A549 (cell line): ENCODE data around the gene RALGPS2. TPM values are rescaled to one million over a fixed set of nuclear protein-coding genes. Genes with fewer than 3 reads are reported as not detected.

Experiments
- ATAC-seq, 2 experiments: fragments of 200-7000 bp in 1 of 2; fragments of >200 bp in 1 of 2; cut with Nextera tagmentation in 1 of 2; cut with Tn5 transposase in 1 of 2; 3 replicates each; pipeline versions ENCODE4 v1.8.0 to v1.9.1; 2018 to 2020; ENCODE audit warnings: mild to moderate bottlenecking in 1 of 2, moderate library complexity in 1 of 2
- CTCF ChIA-PET: fragments of 300-600 bp; sonication (Branson Sonifier 250); formaldehyde crosslinking; extraction: SDS; loops from one replicate; lab custom pipeline; 2021; ENCODE audit warnings: antibody characterized with exemption, inconsistent platforms; lab: Yijun Ruan, JAX
- POLR2A ChIA-PET: fragments of 350-600 bp; formaldehyde crosslinking; extraction: SDS; loops from one replicate; lab custom pipeline; 2021; ENCODE audit warnings: antibody characterized with exemption, inconsistent platforms; lab: Yijun Ruan, JAX
- DNase-seq, 2 experiments: peaks; one replicate each; pipeline versions ENCODE4 v3.0.0 to v3.0.0-alpha.2; 2011 to 2016; ENCODE audit warnings: low read depth in 1 of 2, low spot score in 1 of 2
- FAIRE-seq: peaks from 2 replicates; lab custom pipeline; 2011; peaks lifted over from hg19 to GRCh38; lab: Jason Lieb, UNC
- H3K27ac ChIP-seq, 2 experiments: fragments of >200 bp; sonication (Bioruptor Twin); formaldehyde crosslinking; 3 replicates each; pipeline ENCODE4 v1.5.1; 2016 to 2017
- H3K4me1 ChIP-seq: fragments of >200 bp; sonication (Bioruptor Twin); formaldehyde crosslinking; 3 replicates; pipeline ENCODE4 v1.6.1; 2016
- H3K4me2 ChIP-seq: fragments of >200 bp; sonication (Bioruptor Twin); formaldehyde crosslinking; 3 replicates; pipeline ENCODE4 v1.6.1; 2016
- H3K4me3 ChIP-seq: fragments of >200 bp; sonication (Bioruptor Twin); formaldehyde crosslinking; 3 replicates; pipeline ENCODE4 v1.5.1; 2016
- H3K9me3 ChIP-seq: fragments of >200 bp; sonication (Bioruptor Twin); formaldehyde crosslinking; 3 replicates; pipeline ENCODE4 v1.6.1; 2016
- BHLHE40 ChIP-seq: IDR thresholded peaks from 2 replicates; pipeline ENCODE4 v1.6.1; 2012; ENCODE audit warnings: low read depth, low read length, inconsistent platforms
- CBX8 ChIP-seq: fragments of 200-600 bp; sonication (generic); IDR thresholded peaks from 2 replicates; pipeline ENCODE4 v1.6.1; 2016
- CHD2 ChIP-seq: fragments of 150-350 bp; IDR thresholded peaks from 2 replicates; pipeline ENCODE4 v1.6.1; 2014; ENCODE audit warnings: low read length; ENCODE audit not compliant: partially characterized antibody
- EHF ChIP-seq: fragments of 250-450 bp; sonication (Bioruptor Pico); IDR thresholded peaks from 2 replicates; pipeline ENCODE4 v1.5.0; 2020; ENCODE audit warnings: mild to moderate bottlenecking
- EHMT2 ChIP-seq: fragments of 200-600 bp; sonication (generic); IDR thresholded peaks from 2 replicates; pipeline ENCODE4 v1.6.1; 2016; ENCODE audit warnings: antibody characterized with exemption, low read depth, mild to moderate bottlenecking, moderate library complexity
- EP300 ChIP-seq, 2 experiments: fragments of >200 bp; sonication (Bioruptor Twin); formaldehyde crosslinking; IDR thresholded peaks; 2 replicates in 1 of 2; 3 replicates in 1 of 2; pipeline ENCODE4 v1.6.1; 2016 to 2017
- ESRRA ChIP-seq: fragments of 150-350 bp; IDR thresholded peaks from 2 replicates; pipeline ENCODE4 v1.6.1; 2014; ENCODE audit warnings: mild to moderate bottlenecking, low read length, borderline replicate concordance
- FOXS1 ChIP-seq: fragments of 250-450 bp; sonication (Bioruptor Pico); IDR thresholded peaks from 2 replicates; pipeline ENCODE4 v1.5.0; 2020; ENCODE audit warnings: mild to moderate bottlenecking, moderate library complexity
- HEYL ChIP-seq: fragments of 250-450 bp; sonication (Bioruptor Pico); IDR thresholded peaks from 2 replicates; pipeline ENCODE4 v1.8.0; 2021; ENCODE audit warnings: mild to moderate bottlenecking, moderate library complexity
- HOXA7 ChIP-seq: fragments of 250-450 bp; sonication (Bioruptor Pico); IDR thresholded peaks from 2 replicates; pipeline ENCODE4 v1.5.0; 2020; ENCODE audit warnings: mild to moderate bottlenecking, moderate library complexity
- HOXB5 ChIP-seq: fragments of 250-450 bp; sonication (Bioruptor Pico); IDR thresholded peaks from 2 replicates; pipeline ENCODE4 v1.5.0; 2020; ENCODE audit warnings: mild to moderate bottlenecking, moderate library complexity
- JUN ChIP-seq, 2 experiments: fragments of >200 bp; sonication (Bioruptor Twin); formaldehyde crosslinking; IDR thresholded peaks; 2 replicates in 1 of 2; 3 replicates in 1 of 2; pipeline ENCODE4 v1.6.1; 2016 to 2017
- KDM1A ChIP-seq: fragments of 200-600 bp; sonication (generic); IDR thresholded peaks from 2 replicates; pipeline ENCODE4 v1.6.1; 2016; ENCODE audit warnings: low read depth, mild to moderate bottlenecking
- KDM5A ChIP-seq: fragments of 200-600 bp; sonication (generic); IDR thresholded peaks from 2 replicates; pipeline ENCODE4 v1.6.1; 2016; ENCODE audit warnings: antibody characterized with exemption, mild to moderate bottlenecking
- MAZ ChIP-seq: fragments of 150-350 bp; IDR thresholded peaks from 2 replicates; pipeline ENCODE4 v1.6.1; 2014; ENCODE audit warnings: antibody characterized with exemption, low read depth, low read length, borderline replicate concordance
- MYC ChIP-seq: IDR thresholded peaks from 2 replicates; pipeline ENCODE4 v1.6.1; 2012; ENCODE audit warnings: mild to moderate bottlenecking, inconsistent platforms, low read length, improper control_type of control experiment, borderline replicate concordance
- NPAS2 ChIP-seq: fragments of 250-450 bp; sonication (Bioruptor Pico); IDR thresholded peaks from 2 replicates; pipeline ENCODE4 v1.8.0; 2022; ENCODE audit warnings: mild to moderate bottlenecking, moderate library complexity, borderline replicate concordance
- NR3C1 ChIP-seq: fragments of >200 bp; sonication (Bioruptor Twin); formaldehyde crosslinking; IDR thresholded peaks from 3 replicates; pipeline ENCODE4 v1.6.1; 2017
- PHF8 ChIP-seq: fragments of 200-600 bp; sonication (generic); IDR thresholded peaks from 2 replicates; pipeline ENCODE4 v1.6.1; 2016; ENCODE audit warnings: low read depth, mild to moderate bottlenecking, antibody characterized with exemption, moderate library complexity, borderline replicate concordance
- POLR2AphosphoS2 ChIP-seq: conservative IDR thresholded peaks from 2 replicates; pipeline ENCODE4 v1.6.1; 2012; ENCODE audit warnings: low read length, improper control_type of control experiment, inconsistent platforms
- RAD21 ChIP-seq, 2 experiments: fragments of >200 bp in 1 of 2; sonication (Bioruptor Twin) in 1 of 2; formaldehyde crosslinking in 1 of 2; IDR thresholded peaks in 1 of 2; conservative IDR thresholded peaks in 1 of 2; 2 replicates in 1 of 2; 3 replicates in 1 of 2; pipeline ENCODE4 v1.6.1; 2012 to 2018; ENCODE audit warnings: inconsistent platforms in 1 of 2
- RFX5 ChIP-seq: fragments of 450-650 bp; IDR thresholded peaks from 2 replicates; pipeline ENCODE4 v1.7.1; 2014; ENCODE audit warnings: antibody characterized with exemption, mild to moderate bottlenecking, moderate library complexity
- RNF2 ChIP-seq: fragments of 200-600 bp; sonication (generic); IDR thresholded peaks from 2 replicates; pipeline ENCODE4 v1.6.1; 2016; ENCODE audit warnings: low read depth, mild to moderate bottlenecking, antibody characterized with exemption, moderate library complexity, borderline replicate concordance
- SMC3 ChIP-seq: fragments of >200 bp; sonication (Bioruptor Twin); formaldehyde crosslinking; IDR thresholded peaks from 3 replicates; pipeline ENCODE4 v1.6.1; 2018; ENCODE audit warnings: inconsistent platforms
- SREBF2 ChIP-seq: fragments of 450-650 bp; IDR thresholded peaks from 2 replicates; pipeline ENCODE4 v1.6.1; 2014; ENCODE audit warnings: mild to moderate bottlenecking, moderate library complexity
- ZNF302 ChIP-seq: fragments of 250-450 bp; sonication (Bioruptor Pico); IDR thresholded peaks from 2 replicates; pipeline ENCODE4 v1.9.0; 2021; ENCODE audit warnings: inconsistent platforms, mild to moderate bottlenecking, moderate library complexity
- ZSCAN20 ChIP-seq: fragments of 250-450 bp; sonication (Bioruptor Pico); IDR thresholded peaks from 2 replicates; pipeline ENCODE4 v1.8.0; 2022; ENCODE audit warnings: mild to moderate bottlenecking, moderate library complexity
- WGBS: methylation state at CpG from one replicate; pipeline ENCODE4 v1.1.6; 2017; ENCODE audit errors: missing lambda C conversion rate; 5-methylcytosine and 5-hydroxymethylcytosine counted together
- polyA plus RNA-seq, 4 experiments: library from polyadenylated mRNA; depleted of rRNA in 3 of 4; stranded (reverse); fragments of >200 nt; fragmentation: RNase III in 1 of 4; extraction: RNeasy Plus Mini Kit Qiagen cat#74134 plus additional on column Dnase treatment in 1 of 4; gene quantifications; 2 replicates in 3 of 4; 3 replicates in 1 of 4; pipeline ENCODE4 v1.2.3, GENCODE V29; 2011 to 2017
- TF ChIP-seq, protein P1 (sequence below): IDR thresholded peaks from 2 replicates; pipeline ENCODE4 v1.6.1; 2012; ENCODE audit warnings: low read depth, borderline replicate concordance
- TF ChIP-seq, protein P2 (sequence below): fragments of >200 bp; sonication (Bioruptor Twin); formaldehyde crosslinking; IDR thresholded peaks from 3 replicates; pipeline ENCODE4 v1.6.1; 2016

The RALGPS2 gene
- polyA plus RNA-seq, 2 of the 4 experiments (the other 2 are of a cell fraction): 11.8 to 18.6 TPM

DNA sequence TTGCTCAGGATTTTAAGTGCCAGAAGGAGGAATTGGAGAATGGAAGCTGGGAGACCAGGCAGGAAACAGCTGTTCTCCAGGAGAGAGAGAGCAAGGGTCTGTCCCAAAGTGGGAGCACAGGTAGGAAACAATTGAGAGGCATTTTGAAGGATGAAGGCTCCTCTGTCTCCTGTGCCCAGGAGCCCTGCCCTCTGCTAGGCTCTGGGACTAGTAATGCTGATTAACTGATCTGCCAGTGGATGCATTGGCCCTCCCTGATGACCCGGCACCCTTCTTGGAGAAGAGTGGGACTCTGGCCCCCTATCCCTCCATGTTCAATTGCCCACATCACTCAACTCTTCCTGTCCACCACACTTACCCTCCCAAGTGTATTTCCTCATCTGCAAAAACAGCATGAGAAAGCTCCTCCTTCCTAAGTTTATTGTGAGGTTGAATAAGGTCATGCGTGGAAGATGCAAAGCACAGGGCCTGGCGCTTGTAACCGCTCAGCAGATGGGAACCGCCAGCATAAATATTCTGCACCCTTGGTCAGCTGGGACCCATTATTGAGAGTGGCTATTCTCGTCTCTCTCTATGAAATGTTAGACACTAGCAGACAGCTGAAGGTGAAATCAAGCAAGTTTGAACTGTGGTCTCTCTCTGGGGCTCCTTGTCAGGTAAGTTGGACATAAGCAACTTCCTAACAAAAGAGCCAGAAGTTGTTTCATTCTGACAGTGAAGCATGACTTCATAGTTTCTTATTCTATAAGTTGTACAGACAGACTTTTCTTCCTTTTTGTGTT is 208.9 kb downstream of the RALGPS2 start:
- FAIRE-seq (no peak), ATAC-seq (no peak), DNase-seq (no peak)
- no peak overlapping the region for H3K4me2 ChIP-seq
- no peak overlapping the region for H3K4me3 ChIP-seq
- no peaks in the 10 kb centered on the region for H3K4me1 ChIP-seq
- H3K9me3 ChIP-seq: no peaks in the 10 kb centered on the region
- 82% methylated on average over 6 of the region's 6 CpGs for WGBS
- POLR2A ChIA-PET: no interaction called here
- CTCF ChIA-PET: interaction anchor here (0.5 kb wide), 1 partner anchor 11 kb away, joined by 4 read pairs; no protein-coding TSS in a partner anchor
- TF ChIP-seq NR3C1: no peak
- no peak for TF ChIP-seq KDM5A
- no peak for TF ChIP-seq HOXA7 (CRISPR knock-in tag)
- no peak for TF ChIP-seq ESRRA
- no peak for TF ChIP-seq POLR2AphosphoS2
- no peak for TF ChIP-seq EHF (CRISPR knock-in tag)
- no peak for TF ChIP-seq RNF2
- no peak for TF ChIP-seq NPAS2
- no peak for TF ChIP-seq ZNF302 (CRISPR knock-in tag)
- TF ChIP-seq PHF8: no peak
- H3K27ac ChIP-seq: no peak overlapping the region

DNA sequence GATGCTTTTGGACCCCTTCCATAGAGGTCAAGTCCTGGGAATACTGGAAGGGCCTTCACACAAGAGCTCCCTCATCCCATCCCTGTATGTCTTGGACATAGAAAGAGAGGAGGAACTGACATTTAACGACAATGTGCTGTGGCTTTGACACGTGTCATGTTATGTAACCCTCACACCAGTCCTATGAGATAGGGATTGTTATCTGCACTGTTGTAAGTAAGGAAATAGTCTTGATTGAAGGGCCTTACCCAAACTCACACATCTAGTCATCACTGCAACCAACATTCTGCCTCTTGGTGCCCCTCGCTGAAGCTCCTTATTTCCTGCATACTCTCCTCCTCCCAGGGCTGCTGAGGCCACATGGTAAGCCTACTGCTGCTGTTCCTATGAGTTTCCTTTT is 209.5 kb downstream of the RALGPS2 start:
- TF ChIP-seq ZSCAN20: no peak
- TF ChIP-seq HEYL (CRISPR knock-in tag): no peak
- TF ChIP-seq MYC: no peak
- no peak for TF ChIP-seq RAD21 (conservative IDR thresholded peaks at IDR 0.05 in 1 of 2, IDR thresholded peaks at IDR 0.05 in 1 of 2)
- TF ChIP-seq HOXB5 (CRISPR knock-in tag): no peak
- no peak for TF ChIP-seq JUN (IDR thresholded peaks at IDR 0.05)
- no peak for TF ChIP-seq HOXA7 (CRISPR knock-in tag)
- no peak for TF ChIP-seq SMC3
- no peak for TF ChIP-seq BHLHE40
- no peak for TF ChIP-seq KDM1A
- CTCF ChIA-PET: no interaction called here
- POLR2A ChIA-PET: no interaction called here
- DNase-seq (no peak), FAIRE-seq (no peak), ATAC-seq (no peak)
- Histone ChIP-seq H3K9me3 (no peaks in the 10 kb centered on the region), H3K27ac (no peak overlapping the region), H3K4me2 (no peak overlapping the region), H3K4me3 (no peak overlapping the region), H3K4me1 (no peaks in the 10 kb centered on the region)
- WGBS: 73% methylated on average over 3 of the region's 3 CpGs

DNA sequence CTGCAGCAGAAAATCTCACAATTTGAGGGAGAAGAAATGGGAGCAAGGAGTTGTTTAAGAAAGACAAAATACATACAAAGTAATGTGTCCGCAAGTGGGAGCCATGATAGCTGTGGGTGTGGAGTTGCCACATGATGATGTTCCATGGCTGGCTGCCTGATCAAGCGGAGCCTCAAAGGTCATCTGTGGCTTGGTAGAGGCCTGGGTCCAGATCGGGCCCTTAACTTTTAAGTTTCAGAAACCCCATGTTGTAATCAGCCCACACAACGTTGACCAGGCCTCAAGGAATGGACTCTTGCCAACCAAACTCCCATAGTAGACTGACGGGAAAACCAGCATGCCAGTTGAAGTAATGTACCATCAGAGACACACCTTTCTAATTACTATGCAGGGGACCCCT is 210.6 kb downstream of the RALGPS2 start:
- DNase-seq (no peak), FAIRE-seq (no peak), ATAC-seq (no peak)
- WGBS: 47% methylated on average over 5 of the region's 5 CpGs
- H3K9me3 ChIP-seq: no peaks in the 10 kb centered on the region
- CTCF ChIA-PET: interaction anchor here (1.0 kb wide), 1 partner anchor 24 kb away, joined by 3 read pairs; no protein-coding TSS in a partner anchor
- TF ChIP-seq HOXB5 (CRISPR knock-in tag) (no peak), MAZ (no peak), ZSCAN20 (no peak), EP300 (IDR thresholded peaks at IDR 0.05) (no peak), EHMT2 (no peak), FOXS1 (no peak), CHD2 (no peak), SMC3 (no peak), POLR2AphosphoS2 (no peak), CBX8 (no peak), RFX5 (no peak), ESRRA (no peak), SREBF2 (no peak), PHF8 (no peak), NPAS2 (no peak)
- TF ChIP-seq, protein P1, sequence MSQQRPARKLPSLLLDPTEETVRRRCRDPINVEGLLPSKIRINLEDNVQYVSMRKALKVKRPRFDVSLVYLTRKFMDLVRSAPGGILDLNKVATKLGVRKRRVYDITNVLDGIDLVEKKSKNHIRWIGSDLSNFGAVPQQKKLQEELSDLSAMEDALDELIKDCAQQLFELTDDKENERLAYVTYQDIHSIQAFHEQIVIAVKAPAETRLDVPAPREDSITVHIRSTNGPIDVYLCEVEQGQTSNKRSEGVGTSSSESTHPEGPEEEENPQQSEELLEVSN: no peak
- TF ChIP-seq, protein P2, sequence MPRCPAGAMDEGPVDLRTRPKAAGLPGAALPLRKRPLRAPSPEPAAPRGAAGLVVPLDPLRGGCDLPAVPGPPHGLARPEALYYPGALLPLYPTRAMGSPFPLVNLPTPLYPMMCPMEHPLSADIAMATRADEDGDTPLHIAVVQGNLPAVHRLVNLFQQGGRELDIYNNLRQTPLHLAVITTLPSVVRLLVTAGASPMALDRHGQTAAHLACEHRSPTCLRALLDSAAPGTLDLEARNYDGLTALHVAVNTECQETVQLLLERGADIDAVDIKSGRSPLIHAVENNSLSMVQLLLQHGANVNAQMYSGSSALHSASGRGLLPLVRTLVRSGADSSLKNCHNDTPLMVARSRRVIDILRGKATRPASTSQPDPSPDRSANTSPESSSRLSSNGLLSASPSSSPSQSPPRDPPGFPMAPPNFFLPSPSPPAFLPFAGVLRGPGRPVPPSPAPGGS: no peak
- POLR2A ChIA-PET: no interaction called here
- no peak overlapping the region for H3K4me3 ChIP-seq
- H3K4me2 ChIP-seq: no peak overlapping the region
- H3K4me1 ChIP-seq: no peaks in the 10 kb centered on the region
- no peak overlapping the region for H3K27ac ChIP-seq
